ENCODE measurements around the gene PHKA1. TPM values are rescaled to one million over a fixed set of nuclear protein-coding genes. Genes with fewer than 3 reads are reported as not detected.

The PHKA1 gene
- total RNA-seq, 1 experiment from 2014 or later, result 5.1 TPM

- Mint-ChIP-seq H3K27me3 (ENCODE audit: insufficient read depth, unreplicated experiment) (no peaks in the 10 kb centered on the region), H3K36me3 (ENCODE audit: insufficient read depth, unreplicated experiment) (no peaks in the 10 kb centered on the region), H3K4me1 (ENCODE audit: low read depth, unreplicated experiment) (no peaks in the 10 kb centered on the region), H3K4me3 (ENCODE audit: unreplicated experiment) (no peak overlapping the region), H3K27ac (ENCODE audit: unreplicated experiment) (no peak overlapping the region), H3K9me3 (ENCODE audit: unreplicated experiment) (no peaks in the 10 kb centered on the region)
- no TSS peak for BruUV-seq (replicated peaks)
- H3K36me3 ChIP-seq (ENCODE audit: control insufficient read depth, insufficient read depth, low read length), result no peaks in the 10 kb centered on the region
- ChIA-PET CTCF (no interaction called here), POLR2A (no interaction called here)
- TF ChIP-seq CTCF (IDR thresholded peaks at IDR 0.05; ENCODE audit: insufficient read depth in 1 of 2, low read depth in 1 of 2, low read length in 1 of 2, severe bottlenecking in 1 of 2, unreplicated experiment in 1 of 2), result no peak
- H3K4me3 ChIP-seq (ENCODE audit: low read depth, low read length), result no peak overlapping the region
- no peaks in the 10 kb centered on the region for H3K9me3 ChIP-seq
- intact Hi-C loops (cut with micrococcal nuclease; ENCODE audit: unreplicated experiment), result no loop called here
- H3K4me1 ChIP-seq, result no peaks in the 10 kb centered on the region
- no peak for DNase-seq
- no peaks in the 10 kb centered on the region for H3K27me3 ChIP-seq (replicated peaks; ENCODE audit: control insufficient read depth, insufficient read depth, low read length)
These were observed 181.7 kb downstream of the PHKA1 start for GRCh38 chrX:72532366-72532765.

Other genes with a start within 250 kb of the PHKA1 start
- 26.2 and 26.6 TPM in 2 replicates for gene HDAC8, start 141.5 kb downstream of the PHKA1 start, total RNA-seq (2022)
- gene DMRTC1B, start 62.6 kb upstream of the PHKA1 start, total RNA-seq (2022), result not detected in 2 replicates
- not detected in 2 replicates for gene FAM236B, start 68.4 kb upstream of the PHKA1 start, total RNA-seq (2022)
- not detected in 2 replicates for gene FAM236D, start 93.9 kb upstream of the PHKA1 start, total RNA-seq (2022)
- gene FAM236C, start 198.3 kb upstream of the PHKA1 start, total RNA-seq (2022), result not detected in 2 replicates
- gene FAM236A, start 223.9 kb upstream of the PHKA1 start, total RNA-seq (2022), result not detected in 2 replicates
- not detected in 2 replicates for gene DMRTC1, start 229.5 kb upstream of the PHKA1 start, total RNA-seq (2022)

Data from Caco-2 (cell line).